Fibroblast of lung (primary cell): ENCODE data around the gene LMF1. TPM values are rescaled to one million over a fixed set of nuclear protein-coding genes. Genes with fewer than 3 reads are reported as not detected.

Experiments
- DNase-seq, 2 donors: peaks; one replicate each; pipeline versions ENCODE4 v3.0.0 to v3.0.0-alpha.2; 2010; ENCODE audit warnings: low read depth in 2 of 2
- H2AFZ ChIP-seq: 2 replicates; pipeline ENCODE4 v1.5.1; 2012; ENCODE audit warnings: low read length, control low read depth, inconsistent platforms
- H3K27ac ChIP-seq: 2 replicates; pipeline ENCODE4 v1.5.1; 2011; ENCODE audit warnings: low read length, control low read depth; ENCODE audit not compliant: insufficient read depth
- H3K27me3 ChIP-seq: 2 replicates; pipeline ENCODE4 v1.5.1; 2011; ENCODE audit warnings: mild to moderate bottlenecking, low read length; ENCODE audit not compliant: control insufficient read depth, insufficient read depth
- H3K36me3 ChIP-seq: 2 replicates; pipeline ENCODE4 v1.5.1; 2011; ENCODE audit warnings: low read length; ENCODE audit not compliant: control insufficient read depth, insufficient read depth
- H3K4me1 ChIP-seq: 2 replicates; pipeline ENCODE4 v1.5.1; 2011; ENCODE audit warnings: low read length; ENCODE audit not compliant: control insufficient read depth, insufficient read depth; ENCODE audit errors: extremely low read depth
- H3K4me2 ChIP-seq: 2 replicates; pipeline ENCODE4 v1.5.1; 2011; ENCODE audit warnings: low read length, control low read depth; ENCODE audit not compliant: insufficient read depth; ENCODE audit errors: extremely low read depth
- H3K4me3 ChIP-seq, 4 experiments: fragments of 200-600 bp in 1 of 4; sonication (generic) in 1 of 4; replicated peaks in 1 of 4; 2 replicates each; pipeline ENCODE4 v1.5.1; 2011 to 2016; ENCODE audit warnings: low read length in 4 of 4, low read depth in 3 of 4, mild to moderate bottlenecking in 3 of 4, control low read depth in 2 of 4, inconsistent platforms in 1 of 4, mixed read lengths in 1 of 4; ENCODE audit not compliant: insufficient read depth in 1 of 4; ENCODE audit errors: control extremely low read depth in 1 of 4
- H3K79me2 ChIP-seq: 2 replicates; pipeline ENCODE4 v1.5.1; 2012; ENCODE audit warnings: mild to moderate bottlenecking, low read length, inconsistent platforms; ENCODE audit not compliant: control insufficient read depth, insufficient read depth
- H3K9ac ChIP-seq: 2 replicates; pipeline ENCODE4 v1.5.1; 2011; ENCODE audit warnings: mild to moderate bottlenecking, low read length, control low read depth; ENCODE audit not compliant: insufficient read depth
- H3K9me3 ChIP-seq: 2 replicates; pipeline ENCODE4 v1.5.1; 2012; ENCODE audit warnings: low read depth, low read length; ENCODE audit not compliant: control insufficient read depth, insufficient read depth
- H4K20me1 ChIP-seq: 2 replicates; pipeline ENCODE4 v1.5.1; 2011; ENCODE audit warnings: low read length; ENCODE audit not compliant: control insufficient read depth, insufficient read depth; ENCODE audit errors: extremely low read depth
- EZH2 ChIP-seq: IDR thresholded peaks from 2 replicates; pipeline ENCODE4 v1.5.1; 2012; ENCODE audit warnings: low read length, control low read depth, mild to moderate bottlenecking; ENCODE audit errors: missing control alignments
- polyA plus RNA-seq, 2 donors: library from polyadenylated mRNA; depleted of rRNA in 1 of 2; stranded (reverse) in 1 of 2; unstranded in 1 of 2; fragments of >200 nt; gene quantifications; 2 replicates each; pipeline ENCODE4 v1.2.1, GENCODE V29; 2011 to 2012; ENCODE audit warnings: missing spikeins in 1 of 2
- total RNA-seq: library from RNA; depleted of rRNA; stranded (reverse); fragments of >200 nt; gene quantifications from 2 replicates; pipeline ENCODE4 v1.2.1, GENCODE V29; 2014
- TF ChIP-seq, protein P1 (sequence below), 2 donors: IDR thresholded peaks in 1 of 2; conservative IDR thresholded peaks in 1 of 2; 1 replicate in 1 of 2; 2 replicates in 1 of 2; pipeline ENCODE4 v1.5.1; 2011 to 2012; ENCODE audit warnings: low read length in 2 of 2, control low read depth in 1 of 2, inconsistent platforms in 1 of 2, low read depth in 1 of 2, mild to moderate bottlenecking in 1 of 2

The LMF1 gene
- total and polyA plus RNA-seq, 2 donors (not counting 1 experiment from before 2014, with no cell fraction given): 12.3 to 12.6 TPM

DNA sequence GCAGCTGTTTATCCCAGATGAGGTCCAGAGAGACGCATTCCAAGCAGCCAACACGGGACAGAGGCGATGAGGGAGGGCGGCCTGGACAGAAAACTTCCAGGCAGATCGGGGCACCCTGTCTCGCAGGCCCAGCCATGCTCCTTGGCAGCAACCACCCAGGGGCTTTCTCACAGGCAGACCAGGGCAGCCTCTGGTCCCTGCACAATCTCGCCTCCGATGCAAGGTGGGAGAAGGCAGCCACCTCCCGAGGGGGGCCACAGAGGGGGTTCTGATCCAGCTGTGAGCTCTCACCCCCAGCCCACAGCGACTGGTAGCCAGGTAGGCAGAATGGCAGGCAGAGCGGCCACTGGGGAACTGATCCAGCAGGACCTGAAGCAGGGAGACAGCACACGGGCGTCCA, 48.7 kb downstream of the LMF1 start:
- H3K27ac ChIP-seq: no peak overlapping the region
- H3K79me2 ChIP-seq: no peaks in the 10 kb centered on the region
- H3K4me2 ChIP-seq: no peak overlapping the region
- no peaks in the 10 kb centered on the region for H3K27me3 ChIP-seq
- TF ChIP-seq EZH2: no peak
- TF ChIP-seq, protein P1, sequence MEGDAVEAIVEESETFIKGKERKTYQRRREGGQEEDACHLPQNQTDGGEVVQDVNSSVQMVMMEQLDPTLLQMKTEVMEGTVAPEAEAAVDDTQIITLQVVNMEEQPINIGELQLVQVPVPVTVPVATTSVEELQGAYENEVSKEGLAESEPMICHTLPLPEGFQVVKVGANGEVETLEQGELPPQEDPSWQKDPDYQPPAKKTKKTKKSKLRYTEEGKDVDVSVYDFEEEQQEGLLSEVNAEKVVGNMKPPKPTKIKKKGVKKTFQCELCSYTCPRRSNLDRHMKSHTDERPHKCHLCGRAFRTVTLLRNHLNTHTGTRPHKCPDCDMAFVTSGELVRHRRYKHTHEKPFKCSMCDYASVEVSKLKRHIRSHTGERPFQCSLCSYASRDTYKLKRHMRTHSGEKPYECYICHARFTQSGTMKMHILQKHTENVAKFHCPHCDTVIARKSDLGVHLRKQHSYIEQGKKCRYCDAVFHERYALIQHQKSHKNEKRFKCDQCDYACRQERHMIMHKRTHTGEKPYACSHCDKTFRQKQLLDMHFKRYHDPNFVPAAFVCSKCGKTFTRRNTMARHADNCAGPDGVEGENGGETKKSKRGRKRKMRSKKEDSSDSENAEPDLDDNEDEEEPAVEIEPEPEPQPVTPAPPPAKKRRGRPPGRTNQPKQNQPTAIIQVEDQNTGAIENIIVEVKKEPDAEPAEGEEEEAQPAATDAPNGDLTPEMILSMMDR (conservative IDR thresholded peaks at IDR 0.05 in 1 of 2, IDR thresholded peaks at IDR 0.05 in 1 of 2; ENCODE audit: low read depth in 1 of 2, low read length in 2 of 2): no peak
- no peak for DNase-seq
- no peaks in the 10 kb centered on the region for H3K36me3 ChIP-seq
- H3K4me3 ChIP-seq: no peak overlapping the region
- H3K4me1 ChIP-seq: peaks cover 7% of the 10 kb centered on the region
- H4K20me1 ChIP-seq: no peaks in the 10 kb centered on the region
- H3K9ac ChIP-seq: no peak overlapping the region
- H3K9me3 ChIP-seq: peaks cover 2% of the 10 kb centered on the region
- no peak overlapping the region for H2AFZ ChIP-seq

DNA sequence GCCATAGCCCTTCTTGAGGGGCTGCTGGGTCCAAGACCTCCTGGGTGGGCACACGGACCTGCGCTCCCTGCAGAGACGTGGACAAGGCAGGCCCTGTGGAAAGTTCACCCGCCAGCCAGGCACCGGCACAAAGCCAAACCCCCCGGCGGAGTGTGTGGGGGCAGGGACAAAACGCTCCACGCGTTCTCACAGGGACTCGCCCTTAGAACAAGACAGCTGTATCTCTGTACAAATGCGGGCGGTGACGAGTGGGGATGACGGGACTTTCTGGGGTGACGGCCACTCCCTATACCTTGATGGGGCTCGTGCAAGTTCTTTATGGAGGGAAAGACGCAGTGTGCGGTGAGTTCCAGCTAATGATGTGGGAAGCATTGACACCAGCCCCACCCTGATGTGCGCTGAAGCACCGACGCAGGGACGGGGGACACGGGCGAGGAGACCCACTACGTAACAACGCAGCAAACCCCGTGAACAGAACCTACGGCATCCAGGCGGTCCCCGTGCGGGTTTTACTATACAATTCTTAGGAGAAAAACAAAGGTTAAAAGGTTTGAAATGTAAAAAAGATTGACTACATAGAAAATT, 49.4 kb downstream of the LMF1 start:
- Histone ChIP-seq H3K79me2 (no peaks in the 10 kb centered on the region), H2AFZ (no peak overlapping the region), H3K4me1 (peaks cover 7% of the 10 kb centered on the region), H3K9ac (no peak overlapping the region), H3K27ac (no peak overlapping the region), H4K20me1 (no peaks in the 10 kb centered on the region), H3K4me3 (no peak overlapping the region), H3K4me2 (no peak overlapping the region), H3K27me3 (no peaks in the 10 kb centered on the region), H3K36me3 (no peaks in the 10 kb centered on the region), H3K9me3 (peaks cover 2% of the 10 kb centered on the region)
- no peak for DNase-seq
- TF ChIP-seq, protein P1 (conservative IDR thresholded peaks at IDR 0.05 in 1 of 2, IDR thresholded peaks at IDR 0.05 in 1 of 2; ENCODE audit: low read depth in 1 of 2, low read length in 2 of 2): no peak
- TF ChIP-seq EZH2: no peak

DNA sequence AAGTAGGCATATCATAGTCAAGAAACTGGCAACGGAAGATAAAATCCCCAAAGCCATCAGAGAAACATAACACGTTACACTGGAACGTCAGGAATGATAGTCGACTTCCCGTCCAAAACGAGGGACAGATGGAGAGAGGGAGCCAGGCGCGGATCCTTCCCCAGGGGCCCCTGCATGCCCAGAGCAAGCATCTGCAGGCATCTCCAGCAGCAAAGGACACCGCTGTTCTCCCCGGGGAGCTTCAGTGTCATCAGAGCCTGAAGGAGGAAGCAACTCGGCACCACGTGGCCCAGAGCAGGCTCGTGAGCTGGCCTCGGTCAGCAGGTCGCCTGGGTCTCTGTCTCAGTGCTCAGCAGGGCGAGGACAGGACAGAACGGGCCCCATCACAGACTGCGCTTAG, 50.1 kb downstream of the LMF1 start:
- Histone ChIP-seq H3K79me2 (no peaks in the 10 kb centered on the region), H3K36me3 (no peaks in the 10 kb centered on the region), H3K4me1 (peaks cover 7% of the 10 kb centered on the region), H3K27ac (peak overlapping the region; percentile 50), H3K9me3 (no peaks in the 10 kb centered on the region), H2AFZ (peak overlapping the region; percentile 5), H3K4me2 (no peak overlapping the region), H4K20me1 (no peaks in the 10 kb centered on the region), H3K9ac (no peak overlapping the region), H3K27me3 (no peaks in the 10 kb centered on the region), H3K4me3 (no peak overlapping the region)
- TF ChIP-seq, protein P1 (conservative IDR thresholded peaks at IDR 0.05 in 1 of 2, IDR thresholded peaks at IDR 0.05 in 1 of 2; ENCODE audit: low read depth in 1 of 2, low read length in 2 of 2): no peak
- TF ChIP-seq EZH2: no peak
- no peak for DNase-seq
